Smooth muscle cell (in vitro differentiated cells): ENCODE data around the gene HECTD3. TPM values are rescaled to one million over a fixed set of nuclear protein-coding genes. Genes with fewer than 3 reads are reported as not detected.

Source experiments
- DNase-seq: peaks from one replicate; lab custom pipeline; 2025; ENCODE audit not compliant: unreplicated experiment; lab: John Stamatoyannopoulos, UW
- H2AFZ ChIP-seq: fragments of 200-600 bp; sonication (generic); 2 replicates; pipeline ENCODE4 v1.6.0; 2016; ENCODE audit warnings: antibody characterized with exemption, low read depth, mild to moderate bottlenecking
- H3F3A ChIP-seq: fragments of 200-600 bp; sonication (generic); 2 replicates; pipeline ENCODE4 v1.6.0; 2017; ENCODE audit warnings: antibody characterized with exemption, low read depth
- H3K27ac ChIP-seq: fragments of 200-600 bp; sonication (generic); 2 replicates; pipeline ENCODE4 v1.5.1; 2016; ENCODE audit warnings: low read depth, mild to moderate bottlenecking
- H3K27me3 ChIP-seq: fragments of 200-600 bp; sonication (generic); 2 replicates; pipeline ENCODE4 v1.6.1; 2016; ENCODE audit warnings: low read depth, mild to moderate bottlenecking
- H3K36me3 ChIP-seq: fragments of 200-600 bp; sonication (generic); 2 replicates; pipeline ENCODE4 v1.5.1; 2016; ENCODE audit warnings: low read depth
- H3K4me1 ChIP-seq: fragments of 200-600 bp; sonication (generic); 2 replicates; pipeline ENCODE4 v1.5.1; 2016; ENCODE audit warnings: low read depth
- H3K4me2 ChIP-seq: fragments of 200-600 bp; sonication (generic); 2 replicates; pipeline ENCODE4 v1.6.0; 2016; ENCODE audit warnings: mild to moderate bottlenecking
- H3K4me3 ChIP-seq: fragments of 200-600 bp; sonication (generic); 2 replicates; pipeline ENCODE4 v1.5.1; 2016; ENCODE audit warnings: mild to moderate bottlenecking
- H3K79me2 ChIP-seq: fragments of 200-600 bp; sonication (generic); 2 replicates; pipeline ENCODE4 v1.6.0; 2016; ENCODE audit warnings: low read depth, mild to moderate bottlenecking
- H3K9ac ChIP-seq: fragments of 200-600 bp; sonication (generic); 2 replicates; pipeline ENCODE4 v1.6.0; 2016; ENCODE audit warnings: low read depth
- H3K9me3 ChIP-seq: fragments of 200-600 bp; sonication (generic); replicated peaks from 2 replicates; pipeline ENCODE4 v1.5.1; 2016; ENCODE audit warnings: low read depth
- H4K20me1 ChIP-seq: fragments of 200-600 bp; sonication (generic); 2 replicates; pipeline ENCODE4 v1.6.0; 2016; ENCODE audit warnings: low read depth
- WGBS: methylation state at CpG from one replicate; pipeline ENCODE4 v1.1.7; 2016; ENCODE audit warnings: low lambda C conversion rate; 5-methylcytosine and 5-hydroxymethylcytosine counted together
- polyA plus RNA-seq: library from polyadenylated mRNA; unstranded; fragments of >200 nt; fragmentation: Nextera tagmentation; extraction: Ambion mirVana; gene quantifications from 2 replicates; pipeline ENCODE4 v1.2.1, GENCODE V29; 2016
- total RNA-seq: library from RNA; depleted of rRNA; stranded (reverse); fragments of >200 nt; gene quantifications from 2 replicates; pipeline ENCODE4 v1.2.3, GENCODE V29; 2014
- TF ChIP-seq, protein P1 (sequence below): fragments of 200-600 bp; sonication (generic); IDR thresholded peaks from 2 replicates; pipeline ENCODE4 v1.5.1; 2017; ENCODE audit warnings: borderline replicate concordance, mild to moderate bottlenecking, antibody characterized with exemption; ENCODE audit not compliant: insufficient read depth, poor library complexity, severe bottlenecking

Gene HECTD3
- total and polyA plus RNA-seq, 2 experiments from 2014 or later, result 22.7 to 41.7 TPM

DNA sequence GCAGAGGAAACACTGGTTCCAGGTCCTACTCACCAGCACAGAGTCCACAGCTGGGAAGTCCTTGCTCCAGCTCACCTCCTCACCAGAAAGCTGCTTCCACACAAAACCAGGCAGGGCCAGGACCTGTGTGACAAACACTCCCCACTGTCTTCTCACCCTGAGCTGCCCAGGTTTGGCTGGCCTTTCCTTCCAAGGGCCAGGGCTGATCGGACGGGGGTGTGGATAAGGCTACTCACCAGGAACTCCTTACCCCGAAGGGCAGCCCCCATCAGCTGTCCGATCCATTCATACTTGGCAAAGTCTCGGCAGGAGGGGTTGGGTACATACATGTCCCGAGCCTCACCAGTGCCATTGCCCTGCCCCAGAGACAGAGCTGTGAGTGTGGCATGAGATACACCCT is 5.4 kb downstream of the HECTD3 start:
- H3K36me3 ChIP-seq, result no peaks in the 10 kb centered on the region
- H3K9me3 ChIP-seq, result no peaks in the 10 kb centered on the region
- peaks cover 6% of the 10 kb centered on the region for H4K20me1 ChIP-seq
- no peaks in the 10 kb centered on the region for H3K27me3 ChIP-seq
- no peak overlapping the region for H3K4me2 ChIP-seq
- no peak overlapping the region for H2AFZ ChIP-seq
- TF ChIP-seq, protein P1, sequence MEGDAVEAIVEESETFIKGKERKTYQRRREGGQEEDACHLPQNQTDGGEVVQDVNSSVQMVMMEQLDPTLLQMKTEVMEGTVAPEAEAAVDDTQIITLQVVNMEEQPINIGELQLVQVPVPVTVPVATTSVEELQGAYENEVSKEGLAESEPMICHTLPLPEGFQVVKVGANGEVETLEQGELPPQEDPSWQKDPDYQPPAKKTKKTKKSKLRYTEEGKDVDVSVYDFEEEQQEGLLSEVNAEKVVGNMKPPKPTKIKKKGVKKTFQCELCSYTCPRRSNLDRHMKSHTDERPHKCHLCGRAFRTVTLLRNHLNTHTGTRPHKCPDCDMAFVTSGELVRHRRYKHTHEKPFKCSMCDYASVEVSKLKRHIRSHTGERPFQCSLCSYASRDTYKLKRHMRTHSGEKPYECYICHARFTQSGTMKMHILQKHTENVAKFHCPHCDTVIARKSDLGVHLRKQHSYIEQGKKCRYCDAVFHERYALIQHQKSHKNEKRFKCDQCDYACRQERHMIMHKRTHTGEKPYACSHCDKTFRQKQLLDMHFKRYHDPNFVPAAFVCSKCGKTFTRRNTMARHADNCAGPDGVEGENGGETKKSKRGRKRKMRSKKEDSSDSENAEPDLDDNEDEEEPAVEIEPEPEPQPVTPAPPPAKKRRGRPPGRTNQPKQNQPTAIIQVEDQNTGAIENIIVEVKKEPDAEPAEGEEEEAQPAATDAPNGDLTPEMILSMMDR, result no peak
- H3F3A ChIP-seq, result no peaks in the 10 kb centered on the region
- H3K79me2 ChIP-seq, result peaks cover 10% of the 10 kb centered on the region
- no peak overlapping the region for H3K9ac ChIP-seq
- 100% methylated on average over 6 of the region's 6 CpGs for WGBS
- H3K4me3 ChIP-seq, result no peak overlapping the region
- no peak for DNase-seq
- no peak overlapping the region for H3K27ac ChIP-seq
- H3K4me1 ChIP-seq, result peaks cover 4% of the 10 kb centered on the region

DNA sequence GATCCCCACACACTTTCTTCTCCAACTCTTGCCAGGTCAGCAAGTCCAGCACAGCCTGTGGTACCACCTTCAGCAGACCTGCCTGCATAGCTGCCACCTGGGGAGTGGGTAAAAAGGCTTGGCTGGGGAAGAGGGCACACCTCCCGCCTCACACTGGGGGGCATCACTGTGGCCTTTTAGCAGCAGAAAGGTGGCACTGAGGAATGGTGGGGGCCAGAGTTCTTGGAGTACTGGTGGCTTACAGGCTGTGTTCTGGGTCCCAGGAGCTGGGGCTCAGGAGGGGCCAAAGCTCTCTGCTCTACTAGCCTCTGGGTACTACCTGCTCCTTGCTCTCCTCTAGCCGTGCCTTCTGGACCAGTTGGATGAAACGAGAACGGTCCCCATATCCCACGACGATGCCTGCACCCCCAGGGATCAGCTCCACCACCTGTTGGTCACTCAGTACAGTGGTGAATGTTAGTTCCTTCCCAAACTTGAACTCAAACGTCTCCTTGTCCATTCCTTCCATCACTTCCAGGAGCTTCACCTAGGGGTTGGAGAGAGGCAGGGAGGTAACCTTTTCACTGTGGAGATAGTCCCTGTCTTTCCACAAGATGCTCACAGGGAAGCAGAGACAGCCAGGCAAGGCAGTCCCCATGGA is 6.7 kb downstream of the HECTD3 start:
- Histone ChIP-seq H3K4me3 (no peak overlapping the region), H3K9me3 (no peaks in the 10 kb centered on the region), H3K4me2 (no peak overlapping the region), H2AFZ (no peak overlapping the region), H3K9ac (no peak overlapping the region), H3F3A (no peaks in the 10 kb centered on the region), H3K36me3 (no peaks in the 10 kb centered on the region), H3K27ac (no peak overlapping the region), H3K4me1 (no peaks in the 10 kb centered on the region), H3K79me2 (no peaks in the 10 kb centered on the region), H3K27me3 (no peaks in the 10 kb centered on the region), H4K20me1 (no peaks in the 10 kb centered on the region)
- DNase-seq, result no peak
- WGBS, result 95% methylated on average over 7 of the region's 7 CpGs
- TF ChIP-seq, protein P1, result no peak

DNA sequence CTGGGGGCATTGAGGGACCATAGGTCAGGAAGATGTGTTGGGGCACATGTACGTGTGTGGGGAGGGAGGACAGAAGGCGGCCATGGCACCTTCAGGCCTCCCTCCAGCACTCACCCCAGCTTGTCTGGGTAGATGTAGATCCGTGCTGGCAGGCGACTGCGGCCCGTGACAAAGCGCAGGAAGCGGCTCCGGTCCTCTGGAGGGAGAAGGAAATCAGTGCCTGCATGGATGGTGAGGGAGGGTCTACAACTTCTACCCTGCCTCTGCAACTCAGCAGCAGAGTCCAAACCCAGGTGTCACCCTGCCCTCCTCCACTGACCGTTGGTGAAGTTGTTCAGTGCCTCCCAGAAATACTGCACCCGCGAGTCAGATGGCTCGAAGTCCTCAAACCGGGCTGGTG is 7.4 kb downstream of the HECTD3 start:
- no peaks in the 10 kb centered on the region for H3F3A ChIP-seq
- H3K27me3 ChIP-seq, result no peaks in the 10 kb centered on the region
- H3K79me2 ChIP-seq, result no peaks in the 10 kb centered on the region
- WGBS, result 98% methylated on average over 13 of the region's 14 CpGs
- H3K9me3 ChIP-seq, result no peaks in the 10 kb centered on the region
- TF ChIP-seq, protein P1, result no peak
- no peaks in the 10 kb centered on the region for H3K4me1 ChIP-seq
- H3K4me3 ChIP-seq, result no peak overlapping the region
- no peak overlapping the region for H3K27ac ChIP-seq
- DNase-seq, result no peak
- H3K9ac ChIP-seq, result no peak overlapping the region
- no peak overlapping the region for H2AFZ ChIP-seq
- H3K36me3 ChIP-seq, result no peaks in the 10 kb centered on the region
- H3K4me2 ChIP-seq, result no peak overlapping the region
- no peaks in the 10 kb centered on the region for H4K20me1 ChIP-seq
